Suprapubic skin (tissue), 4 donors: ENCODE measurements around the gene CMTM7. TPM values are rescaled to one million over a fixed set of nuclear protein-coding genes. Genes with fewer than 3 reads are reported as not detected.
"Not testable (repeated sequence)": the region's sequence is repeated elsewhere in the genome, so short reads cannot be mapped to it uniquely, and the experiment has no call there.

ENCODE experiments used
- DNase-seq, 2 donors: peaks; one replicate each; pipeline ENCODE4 v3.0.0-alpha.2; 2019; ENCODE audit warnings: low spot score in 2 of 2
- H3K27ac ChIP-seq: fragments of 200-600 bp; sonication (generic); one replicate; pipeline ENCODE4 v1.5.1; 2019
- H3K27me3 ChIP-seq: fragments of 200-600 bp; sonication (generic); one replicate; pipeline ENCODE4 v1.5.1; 2019
- H3K36me3 ChIP-seq: fragments of 200-600 bp; sonication (generic); one replicate; pipeline ENCODE4 v1.5.1; 2019
- H3K4me1 ChIP-seq: fragments of 200-600 bp; sonication (generic); one replicate; pipeline ENCODE4 v1.5.1; 2019
- H3K4me3 ChIP-seq: fragments of 200-600 bp; sonication (generic); one replicate; pipeline ENCODE4 v1.5.1; 2019; ENCODE audit warnings: mild to moderate bottlenecking
- H3K9me3 ChIP-seq: fragments of 200-600 bp; sonication (generic); one replicate; pipeline ENCODE4 v1.5.1; 2019
- CTCF ChIP-seq, 2 donors: fragments of 200-600 bp in 1 of 2; fragments of 450-650 bp in 1 of 2; sonication (generic) in 1 of 2; IDR thresholded peaks; one replicate each; pipeline ENCODE4 v1.5.1; 2016 to 2019; ENCODE audit warnings: antibody characterized with exemption in 2 of 2, mild to moderate bottlenecking in 1 of 2, moderate library complexity in 1 of 2
- EP300 ChIP-seq: sonication (generic); formaldehyde crosslinking; IDR thresholded peaks from one replicate; pipeline ENCODE4 v1.6.1; 2017; ENCODE audit warnings: antibody characterized with exemption
- POLR2A ChIP-seq, 2 donors: fragments of 450-650 bp; IDR thresholded peaks; one replicate each; pipeline ENCODE4 v1.6.1; 2017; ENCODE audit warnings: antibody characterized with exemption in 2 of 2, mild to moderate bottlenecking in 2 of 2, moderate library complexity in 2 of 2
- POLR2AphosphoS5 ChIP-seq, 3 donors: sonication (generic); formaldehyde crosslinking; IDR thresholded peaks; one replicate each; pipeline ENCODE4 v1.6.1; 2017; ENCODE audit warnings: antibody characterized with exemption in 3 of 3
- WGBS: methylation state at CpG from one replicate; pipeline ENCODE4 v1.1.5; 2018; 5-methylcytosine and 5-hydroxymethylcytosine counted together
- total RNA-seq, 4 donors: library from RNA; depleted of rRNA; stranded (reverse); fragments of >200 nt; gene quantifications; one replicate each; pipeline ENCODE4 v1.1.0, GENCODE V29; 2016

The CMTM7 gene
- total RNA-seq, 4 donors from 2014 or later, result 7.5 to 14.7 (median 10.9) TPM

DNA sequence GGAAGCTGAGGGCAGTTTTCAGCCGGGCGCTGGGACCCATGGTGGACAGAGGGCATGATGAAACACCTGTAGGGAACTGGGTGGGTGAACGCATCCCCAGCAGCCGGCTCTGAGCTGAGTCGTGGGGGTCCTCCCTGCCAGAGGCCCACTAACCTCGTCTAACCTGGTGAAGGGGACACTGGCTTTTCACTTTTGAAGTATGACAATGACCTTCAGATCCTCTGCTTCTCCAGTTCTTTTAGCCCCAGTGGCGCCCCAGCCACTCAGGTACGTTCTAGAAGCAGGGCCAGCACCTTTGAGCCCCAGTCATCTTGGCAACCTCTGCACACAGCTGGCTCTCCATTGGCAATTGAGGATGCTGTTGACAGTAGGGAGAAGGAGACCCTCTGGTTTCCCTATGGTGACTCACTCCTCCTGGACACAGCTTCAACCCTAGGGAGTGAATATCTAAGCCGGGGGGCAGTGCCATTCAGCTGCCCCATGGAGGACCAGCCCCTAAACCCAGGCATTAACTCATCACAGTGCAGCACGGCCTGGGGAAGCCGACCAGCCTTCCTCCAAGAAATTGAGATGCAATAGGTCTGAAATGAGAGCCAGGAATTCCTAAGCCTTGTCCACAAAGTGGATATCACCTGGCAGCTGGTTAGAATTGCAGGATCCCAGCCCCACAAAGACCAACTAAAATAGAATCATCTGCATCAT lies 64.9 kb downstream of the CMTM7 start:
- Histone ChIP-seq H3K9me3 (no peaks in the 10 kb centered on the region), H3K4me1 (peaks cover 10% of the 10 kb centered on the region), H3K36me3 (peaks cover 9% of the 10 kb centered on the region), H3K4me3 (no peak overlapping the region), H3K27ac (no peak overlapping the region), H3K27me3 (no peaks in the 10 kb centered on the region)
- 90% methylated on average over 10 of the region's 11 CpGs for WGBS
- TF ChIP-seq CTCF (IDR thresholded peaks at IDR 0.05), result no peak
- no peak for TF ChIP-seq EP300
- TF ChIP-seq POLR2AphosphoS5 (IDR thresholded peaks at IDR 0.05), result no peak
- no peak for TF ChIP-seq POLR2A (IDR thresholded peaks at IDR 0.05)
- DNase-seq, result no peak

GRCh38 chr3:32457971-32458471 lies 66.4 kb downstream of the CMTM7 start:
- Histone ChIP-seq H3K27ac (peak overlapping the region; percentile 32), H3K9me3 (no peaks in the 10 kb centered on the region), H3K4me1 (peaks cover 10% of the 10 kb centered on the region), H3K36me3 (peaks cover 4% of the 10 kb centered on the region), H3K27me3 (no peaks in the 10 kb centered on the region), H3K4me3 (no peak overlapping the region)
- TF ChIP-seq EP300 (no peak), POLR2AphosphoS5 (IDR thresholded peaks at IDR 0.05) (no peak), POLR2A (IDR thresholded peaks at IDR 0.05) (no peak), CTCF (IDR thresholded peaks at IDR 0.05) (no peak)
- WGBS, result 67% methylated on average over 9 of the region's 9 CpGs
- no peak for DNase-seq

- peaks cover 4% of the 10 kb centered on the region for H3K36me3 ChIP-seq
- peaks cover 10% of the 10 kb centered on the region for H3K4me1 ChIP-seq
- H3K9me3 ChIP-seq, result no peaks in the 10 kb centered on the region
- WGBS, result 97% methylated on average over 4 of the region's 5 CpGs
- TF ChIP-seq POLR2A (IDR thresholded peaks at IDR 0.05) (no peak), EP300 (no peak), CTCF (IDR thresholded peaks at IDR 0.05) (no peak), POLR2AphosphoS5 (IDR thresholded peaks at IDR 0.05) (no peak)
- no peak overlapping the region for H3K27ac ChIP-seq
- no peak for DNase-seq
- H3K27me3 ChIP-seq, result no peaks in the 10 kb centered on the region
- H3K4me3 ChIP-seq, result no peak overlapping the region
Measured at GRCh38 chr3:32459450-32459849, 67.8 kb downstream of the CMTM7 start.

DNA sequence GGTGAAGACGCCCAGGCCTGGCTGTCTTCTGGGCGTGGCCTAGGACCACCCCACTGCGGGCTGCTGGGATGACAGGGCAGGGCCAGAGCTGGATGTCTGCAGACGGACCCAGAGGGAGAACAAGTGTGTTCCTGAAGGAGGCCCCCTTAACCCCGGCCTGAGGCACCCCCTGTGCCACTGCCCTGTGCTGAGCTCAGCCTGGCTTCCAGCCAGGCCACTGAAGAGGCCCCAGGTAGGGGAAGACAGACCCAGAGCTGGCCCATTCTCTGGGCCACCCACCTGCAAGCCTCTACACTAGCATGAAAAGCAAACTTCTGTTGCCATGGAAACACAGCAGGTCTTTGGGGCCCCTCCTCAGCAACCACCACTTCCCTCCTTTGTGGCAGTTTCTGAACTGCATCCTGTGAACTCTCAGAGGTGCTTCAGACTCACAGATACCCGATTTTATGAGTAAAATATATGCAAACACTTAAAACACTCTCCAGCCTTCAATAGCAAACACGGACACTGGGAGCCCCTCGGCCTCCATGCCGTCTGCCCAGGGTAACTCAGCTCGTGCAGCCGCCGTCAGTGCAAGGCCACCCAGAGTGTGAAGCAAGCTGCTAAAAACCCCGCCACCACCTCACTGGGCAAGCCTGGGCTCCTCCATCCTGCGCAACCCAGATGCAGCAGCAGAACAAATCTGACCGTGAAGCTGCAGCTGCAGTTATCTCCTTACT lies 68.5 kb downstream of the CMTM7 start:
- Histone ChIP-seq H3K36me3 (peaks cover 4% of the 10 kb centered on the region), H3K27ac (no peak overlapping the region), H3K9me3 (no peaks in the 10 kb centered on the region), H3K27me3 (no peaks in the 10 kb centered on the region), H3K4me3 (no peak overlapping the region), H3K4me1 (peaks cover 10% of the 10 kb centered on the region)
- TF ChIP-seq EP300 (no peak), POLR2AphosphoS5 (IDR thresholded peaks at IDR 0.05) (no peak), CTCF (IDR thresholded peaks at IDR 0.05) (no peak), POLR2A (IDR thresholded peaks at IDR 0.05) (no peak)
- DNase-seq, result no peak
- 55% methylated on average over 14 of the region's 15 CpGs for WGBS

GRCh38 chr3:32460817-32461496 lies 69.3 kb downstream of the CMTM7 start:
- H3K4me3 ChIP-seq, DNase-seq, H3K36me3 ChIP-seq, H3K9me3 ChIP-seq, H3K27ac ChIP-seq, H3K27me3 ChIP-seq, H3K4me1 ChIP-seq: not testable (repeated sequence)
- WGBS, result 83% methylated on average over 10 of the region's 10 CpGs

- DNase-seq, H3K36me3 ChIP-seq, H3K27me3 ChIP-seq, H3K9me3 ChIP-seq, H3K27ac ChIP-seq, H3K4me3 ChIP-seq: not testable (repeated sequence)
- peaks cover 11% of the 10 kb centered on the region for H3K4me1 ChIP-seq
- 79% methylated on average over 8 of the region's 9 CpGs for WGBS
Measured at GRCh38 chr3:32462191-32462986, 70.7 kb downstream of the CMTM7 start.

DNA sequence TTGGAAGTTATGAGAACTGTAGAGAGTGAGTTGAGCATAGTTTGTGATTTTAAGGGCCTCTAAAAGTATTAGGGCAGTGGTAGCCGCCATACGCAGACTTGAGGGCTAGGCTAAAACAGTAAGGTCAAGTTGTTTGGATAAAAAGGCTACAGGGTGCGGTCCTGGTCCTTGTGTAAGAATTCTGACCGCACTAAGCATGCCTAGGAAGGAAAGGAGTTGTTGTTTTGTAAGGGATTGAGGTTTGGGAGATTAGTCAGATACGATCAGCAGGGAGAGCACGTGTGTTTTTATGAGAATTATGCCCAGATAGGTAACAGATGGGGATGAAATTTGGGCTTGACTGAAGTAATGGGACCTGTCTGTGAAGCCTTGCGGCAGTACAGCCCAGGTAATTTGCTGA lies 71.8 kb downstream of the CMTM7 start:
- peaks cover 21% of the 10 kb centered on the region for H3K4me1 ChIP-seq
- H3K4me3 ChIP-seq, H3K27me3 ChIP-seq, H3K27ac ChIP-seq, H3K9me3 ChIP-seq, DNase-seq, H3K36me3 ChIP-seq: not testable (repeated sequence)
- 86% methylated on average over 7 of the region's 7 CpGs for WGBS

- 98% methylated on average over 7 of the region's 7 CpGs for WGBS
- H3K27ac ChIP-seq, H3K36me3 ChIP-seq, H3K9me3 ChIP-seq, H3K4me3 ChIP-seq, DNase-seq, H3K27me3 ChIP-seq: not testable (repeated sequence)
- H3K4me1 ChIP-seq, result peaks cover 26% of the 10 kb centered on the region
Measured at GRCh38 chr3:32464726-32465125, 73.1 kb downstream of the CMTM7 start.
